Measurements from ENCODE around the gene BRICD5.

The BRICD5 gene

DNA sequence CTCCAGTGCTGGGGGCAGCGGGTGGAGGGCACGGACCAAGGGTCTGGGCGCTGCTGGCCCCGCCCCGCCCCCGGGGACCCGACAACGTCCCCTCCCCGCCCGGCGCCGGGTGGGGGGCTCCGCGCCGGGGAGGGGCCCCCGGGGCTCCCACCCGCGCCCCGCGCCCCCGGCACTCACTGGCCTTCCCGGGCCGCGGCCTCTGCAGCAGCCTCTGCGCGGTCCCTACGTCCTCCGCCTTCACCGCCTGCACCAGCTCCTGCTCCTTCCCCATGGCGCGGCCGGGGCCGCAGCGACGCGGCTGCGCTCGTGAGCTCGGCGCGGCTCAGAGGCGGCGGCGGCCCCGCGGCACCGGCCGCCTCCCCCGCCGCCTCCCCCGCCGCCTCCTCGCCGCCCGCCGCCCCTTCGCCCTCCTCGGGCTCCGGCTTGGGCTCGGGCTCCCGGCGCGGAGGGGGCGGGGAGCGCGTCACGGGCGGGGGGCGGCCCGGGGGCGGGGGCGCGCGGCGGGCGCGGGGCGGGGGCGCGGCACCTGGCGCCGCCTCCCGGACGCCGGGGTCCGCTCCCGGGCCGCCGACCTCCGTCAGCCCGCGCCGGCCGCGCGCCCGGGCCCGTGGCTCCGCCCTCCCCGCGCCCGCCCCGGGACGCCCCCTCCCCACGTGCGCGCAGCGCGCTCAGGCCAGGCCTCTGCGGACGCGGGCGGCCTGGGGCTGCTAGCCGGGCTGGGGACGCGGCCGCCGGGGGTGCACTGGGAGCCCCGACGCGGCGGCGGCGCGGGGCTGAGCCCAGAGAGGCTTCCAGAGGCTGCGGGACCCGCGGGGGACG lies 14.3 kb downstream of the BRICD5 start, which contains the start of gene CASKIN1:
Gene CASKIN1 (minus strand): TSS at position 444 of the 819 bp plus-strand sequence. CDS start 173 bp downstream, at position 271.
- TF ChIP-seq, protein P1, sequence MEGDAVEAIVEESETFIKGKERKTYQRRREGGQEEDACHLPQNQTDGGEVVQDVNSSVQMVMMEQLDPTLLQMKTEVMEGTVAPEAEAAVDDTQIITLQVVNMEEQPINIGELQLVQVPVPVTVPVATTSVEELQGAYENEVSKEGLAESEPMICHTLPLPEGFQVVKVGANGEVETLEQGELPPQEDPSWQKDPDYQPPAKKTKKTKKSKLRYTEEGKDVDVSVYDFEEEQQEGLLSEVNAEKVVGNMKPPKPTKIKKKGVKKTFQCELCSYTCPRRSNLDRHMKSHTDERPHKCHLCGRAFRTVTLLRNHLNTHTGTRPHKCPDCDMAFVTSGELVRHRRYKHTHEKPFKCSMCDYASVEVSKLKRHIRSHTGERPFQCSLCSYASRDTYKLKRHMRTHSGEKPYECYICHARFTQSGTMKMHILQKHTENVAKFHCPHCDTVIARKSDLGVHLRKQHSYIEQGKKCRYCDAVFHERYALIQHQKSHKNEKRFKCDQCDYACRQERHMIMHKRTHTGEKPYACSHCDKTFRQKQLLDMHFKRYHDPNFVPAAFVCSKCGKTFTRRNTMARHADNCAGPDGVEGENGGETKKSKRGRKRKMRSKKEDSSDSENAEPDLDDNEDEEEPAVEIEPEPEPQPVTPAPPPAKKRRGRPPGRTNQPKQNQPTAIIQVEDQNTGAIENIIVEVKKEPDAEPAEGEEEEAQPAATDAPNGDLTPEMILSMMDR (IDR thresholded peaks at IDR 0.05; ENCODE audit: low read depth, low read length), result no peak
- DNase-seq, result no peak
- H3K27me3 ChIP-seq (ENCODE audit: insufficient read depth, low read depth, severe bottlenecking), result no peaks in the 10 kb centered on the region
- no peaks in the 10 kb centered on the region for H3K9me3 ChIP-seq (ENCODE audit: severe bottlenecking)
- peak within 1 kb of the TSS; percentile 47; the same call in 1 of the 2 replicates for H3K27ac ChIP-seq
- peaks cover 7% of the 10 kb centered on the region; the same call in 1 of the 2 replicates for H3K36me3 ChIP-seq
- peak within 1 kb of the TSS; percentile 51 for H3K4me3 ChIP-seq (ENCODE audit: low read depth, low read length)

DNA sequence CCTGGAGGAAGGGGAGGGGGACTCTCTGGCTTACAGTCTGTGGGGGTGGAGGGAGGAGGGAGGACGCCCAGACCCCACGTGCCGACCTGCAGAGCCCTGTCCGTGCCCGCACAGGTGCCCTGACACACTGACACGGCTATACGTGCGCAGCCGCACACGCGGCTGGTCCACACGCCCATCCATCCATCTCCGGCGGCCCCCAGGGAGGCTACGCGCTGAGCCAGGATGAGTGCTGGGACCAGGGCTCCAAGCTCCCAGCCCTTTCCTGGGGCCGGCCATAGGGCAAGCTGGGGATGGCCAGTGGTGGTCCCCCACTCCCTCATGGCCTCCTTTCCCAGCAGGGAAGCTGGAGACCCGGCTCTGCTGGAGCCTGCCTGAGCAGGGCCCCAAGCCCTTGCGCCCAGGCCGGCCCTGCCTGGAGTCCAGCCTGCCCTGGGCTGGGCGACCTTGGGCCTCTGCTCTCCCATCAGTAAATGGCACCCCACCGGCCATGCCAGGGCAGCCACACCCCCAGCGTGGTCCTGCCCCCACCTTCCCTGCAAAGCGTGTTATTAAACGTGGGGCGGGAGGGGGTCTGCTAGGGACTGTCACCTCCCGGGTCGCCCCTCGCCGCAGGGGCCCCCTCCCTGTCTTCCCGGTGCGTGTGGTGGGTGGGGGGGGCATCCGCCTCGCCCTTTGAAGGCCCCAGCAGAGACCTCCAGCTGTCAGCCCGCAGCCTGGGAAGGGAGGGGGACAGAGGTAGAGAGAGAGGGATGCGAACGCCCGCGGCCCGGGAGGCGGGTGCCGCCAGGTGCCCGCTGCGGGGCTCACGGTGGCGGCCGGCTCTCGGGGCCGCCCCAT lies 15.1 kb downstream of the BRICD5 start:
- H3K36me3 ChIP-seq, result peaks cover 7% of the 10 kb centered on the region; the same call in 1 of the 2 replicates
- H3K27ac ChIP-seq, result peak overlapping the region; percentile 24; the same call in 1 of the 2 replicates
- H3K4me3 ChIP-seq (ENCODE audit: low read depth, low read length), result peak overlapping the region; percentile 51
- TF ChIP-seq, protein P1 (IDR thresholded peaks at IDR 0.05; ENCODE audit: low read depth, low read length), result no peak
- no peak for DNase-seq
- H3K9me3 ChIP-seq (ENCODE audit: severe bottlenecking), result no peaks in the 10 kb centered on the region
- H3K27me3 ChIP-seq (ENCODE audit: insufficient read depth, low read depth, severe bottlenecking), result no peaks in the 10 kb centered on the region

DNA sequence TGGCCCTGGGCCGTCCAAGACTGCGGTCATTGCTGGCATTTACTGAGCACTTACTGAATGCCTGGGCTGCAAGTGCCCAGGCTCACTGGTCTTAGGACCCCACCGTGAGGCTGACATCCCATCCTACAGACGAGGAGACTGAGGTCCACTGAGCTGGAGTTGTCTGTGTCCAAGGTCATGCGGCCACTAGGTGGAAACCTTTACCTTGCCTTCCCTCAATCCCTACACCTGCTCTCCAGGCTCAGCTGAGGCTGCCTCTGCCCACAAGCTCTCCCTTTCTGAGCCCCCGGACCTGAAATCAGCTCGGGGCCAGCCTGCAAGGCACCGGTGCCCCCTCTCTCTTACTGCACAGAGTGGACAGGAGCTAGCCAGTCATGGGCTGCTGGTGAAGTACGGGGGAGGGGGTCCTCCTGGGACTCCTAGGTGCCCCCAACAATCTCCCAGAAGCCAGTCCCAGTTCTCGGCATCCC lies 15.8 kb downstream of the BRICD5 start:
- H3K27ac ChIP-seq, result no peak overlapping the region; the same call in 1 of the 2 replicates
- no peaks in the 10 kb centered on the region for H3K9me3 ChIP-seq (ENCODE audit: severe bottlenecking)
- H3K27me3 ChIP-seq (ENCODE audit: insufficient read depth, low read depth, severe bottlenecking), result no peaks in the 10 kb centered on the region
- H3K36me3 ChIP-seq, result peaks cover 7% of the 10 kb centered on the region; the same call in 1 of the 2 replicates
- peak overlapping the region; percentile 51 for H3K4me3 ChIP-seq (ENCODE audit: low read depth, low read length)
- DNase-seq, result peak; percentile 81
- TF ChIP-seq, protein P1 (IDR thresholded peaks at IDR 0.05; ENCODE audit: low read depth, low read length), result peak; percentile 87

DNA sequence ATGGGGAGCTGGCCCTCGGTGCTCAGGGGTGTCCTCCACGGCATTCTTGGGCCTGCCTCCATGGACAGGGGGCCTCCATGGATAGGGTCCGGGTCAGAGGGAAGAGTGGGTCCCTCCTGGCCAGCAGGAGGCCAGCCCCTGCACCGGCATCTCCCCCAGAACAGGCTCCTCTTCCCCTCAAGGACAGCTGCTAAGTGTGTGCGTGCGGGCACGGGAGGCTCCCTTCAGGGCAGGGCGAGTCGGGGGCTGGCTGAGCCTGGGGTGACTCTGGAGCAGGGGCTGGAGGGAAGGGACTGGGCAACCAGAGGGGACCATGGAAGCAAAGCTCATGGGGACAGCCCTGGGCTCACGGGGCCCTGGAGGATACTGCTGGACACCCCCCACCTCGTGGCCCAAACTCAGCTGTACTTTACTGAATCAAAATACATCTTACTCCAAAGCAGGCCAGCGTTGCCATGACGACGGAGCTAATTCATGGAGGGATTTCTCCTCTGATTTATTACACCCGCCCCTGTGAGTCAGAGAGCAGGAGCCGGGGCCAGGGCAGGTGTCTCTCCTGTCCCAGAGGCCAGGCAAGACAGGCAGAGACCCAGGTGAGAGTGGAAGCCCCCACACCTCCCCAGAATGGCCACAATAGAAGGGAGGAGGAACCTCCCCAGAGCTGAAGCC lies 16.4 kb downstream of the BRICD5 start:
- no peak overlapping the region for H3K4me3 ChIP-seq (ENCODE audit: low read depth, low read length)
- H3K36me3 ChIP-seq, result peaks cover 9% of the 10 kb centered on the region; the same call in 1 of the 2 replicates
- TF ChIP-seq, protein P1 (IDR thresholded peaks at IDR 0.05; ENCODE audit: low read depth, low read length), result no peak
- H3K27ac ChIP-seq, result no peak overlapping the region
- no peaks in the 10 kb centered on the region for H3K9me3 ChIP-seq (ENCODE audit: severe bottlenecking)
- H3K27me3 ChIP-seq (ENCODE audit: insufficient read depth, low read depth, severe bottlenecking), result no peaks in the 10 kb centered on the region
- DNase-seq, result peak; percentile 57

DNA sequence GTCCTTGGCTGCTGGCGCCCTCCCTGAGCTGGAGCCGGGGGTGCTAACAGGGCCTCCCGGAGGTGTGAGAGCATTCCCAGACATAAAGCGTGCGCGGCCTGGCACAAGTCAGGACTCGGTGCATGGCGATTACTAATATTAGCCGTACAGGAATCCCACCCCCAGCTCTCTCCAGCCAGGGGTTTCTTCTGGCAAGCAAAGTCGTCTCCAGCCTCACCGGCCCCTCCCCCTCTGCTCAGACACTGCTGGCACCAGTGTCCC lies 19.3 kb downstream of the BRICD5 start:
- no peak for DNase-seq

More for the DNA sequence above, 19.3 kb downstream of the BRICD5 start:
- H3K4me3 ChIP-seq (ENCODE audit: low read depth, low read length), result no peak overlapping the region
- H3K9me3 ChIP-seq (ENCODE audit: severe bottlenecking), result no peaks in the 10 kb centered on the region
- H3K36me3 ChIP-seq, result peaks cover 29% of the 10 kb centered on the region
- H3K27me3 ChIP-seq (ENCODE audit: insufficient read depth, low read depth, severe bottlenecking), result no peaks in the 10 kb centered on the region
- no peak overlapping the region for H3K27ac ChIP-seq
- TF ChIP-seq, protein P1 (IDR thresholded peaks at IDR 0.05; ENCODE audit: low read depth, low read length), result no peak
